HepG2 (cell line): Measurements from ENCODE around the gene PCBP4. TPM values are rescaled to one million over a fixed set of nuclear protein-coding genes. Genes with fewer than 3 reads are reported as not detected.

Experiments
- ATAC-seq: fragments of 200-7000 bp; cut with Tn5 transposase; 3 replicates; pipeline ENCODE4 v1.9.1; 2020; ENCODE audit warnings: mild to moderate bottlenecking, moderate library complexity
- BruUV-seq: library from RNA; stranded (reverse); fragments of 400-500 nt; replicated peaks from 2 replicates; lab custom pipeline; 2021; lab: Mats Ljungman, UMichigan
- CTCF ChIA-PET: fragments of 300-600 bp; formaldehyde crosslinking; extraction: SDS; loops from one replicate; lab custom pipeline; 2021; ENCODE audit warnings: low total read pairs, inconsistent platforms, low intra/inter-chr PET ratio; lab: Yijun Ruan, JAX
- POLR2A ChIA-PET: fragments of 350-600 bp; sonication (Branson Sonifier 250); formaldehyde crosslinking; loops from one replicate; lab custom pipeline; 2020; ENCODE audit warnings: antibody characterized with exemption, inconsistent platforms; lab: Yijun Ruan, JAX
- DNase-seq: peaks from one replicate; pipeline ENCODE4 v3.0.0-alpha.2; 2015; ENCODE audit warnings: low spot score
- FAIRE-seq: peaks from 3 replicates; lab custom pipeline; 2011; peaks lifted over from hg19 to GRCh38; lab: Jason Lieb, UNC
- H2AFZ ChIP-seq: one replicate; pipeline ENCODE4 v1.6.1; 2011; ENCODE audit warnings: low read length, inconsistent platforms
- H3K27ac ChIP-seq: fragments of 300-600 bp; 3 replicates; pipeline ENCODE4 v1.8.0; 2011; ENCODE audit warnings: mixed run types, mild to moderate bottlenecking, mixed read lengths, low read length, inconsistent platforms; ENCODE audit not compliant: insufficient read depth; ENCODE audit errors: extremely low read length
- H3K27me3 ChIP-seq, 2 experiments: fragments of 200-600 bp in 1 of 2; 2 replicates in 1 of 2; 3 replicates in 1 of 2; pipeline versions ENCODE4 v1.6.0 to v1.8.0; 2011; ENCODE audit warnings: low read length in 2 of 2, mild to moderate bottlenecking in 2 of 2, moderate library complexity in 2 of 2, inconsistent platforms in 1 of 2; ENCODE audit not compliant: insufficient read depth in 2 of 2, control insufficient read depth in 1 of 2
- H3K36me3 ChIP-seq, 2 experiments: fragments of 200-600 bp in 1 of 2; replicated peaks in 1 of 2; 2 replicates in 1 of 2; 3 replicates in 1 of 2; pipeline versions ENCODE4 v1.5.1 to v1.8.0; 2011; ENCODE audit warnings: low read length in 2 of 2, inconsistent platforms in 1 of 2; ENCODE audit not compliant: insufficient read depth in 2 of 2, control insufficient read depth in 1 of 2
- H3K4me1 ChIP-seq: 2 replicates; pipeline ENCODE4 v1.5.1; 2012; ENCODE audit warnings: low read length, inconsistent platforms; ENCODE audit not compliant: insufficient read depth
- H3K4me2 ChIP-seq: 2 replicates; pipeline ENCODE4 v1.6.0; 2011; ENCODE audit warnings: low read depth, low read length, inconsistent platforms
- H3K4me3 ChIP-seq, 3 experiments: fragments of 200-600 bp in 1 of 3; sonication (generic), shearing (Covaris generic) in 1 of 3; replicated peaks in 1 of 3; 2 replicates each; pipeline ENCODE4 v1.5.1; 2011 to 2016; ENCODE audit warnings: low read length in 3 of 3, inconsistent platforms in 2 of 3, low read depth in 2 of 3, mild to moderate bottlenecking in 2 of 3, control low read depth in 1 of 3, mixed read lengths in 1 of 3; ENCODE audit not compliant: insufficient read depth in 1 of 3
- H3K79me2 ChIP-seq: one replicate; pipeline ENCODE4 v1.6.1; 2011; ENCODE audit warnings: low read length, inconsistent platforms; ENCODE audit not compliant: insufficient read depth
- H3K9ac ChIP-seq: 2 replicates; pipeline ENCODE4 v1.6.0; 2011; ENCODE audit warnings: mild to moderate bottlenecking, low read depth, low read length, inconsistent platforms; ENCODE audit not compliant: insufficient read depth
- H3K9me3 ChIP-seq: 2 replicates; pipeline ENCODE4 v1.5.1; 2012; ENCODE audit warnings: mild to moderate bottlenecking, low read length
- H4K20me1 ChIP-seq: 2 replicates; pipeline ENCODE4 v1.6.0; 2011; ENCODE audit warnings: inconsistent platforms, mild to moderate bottlenecking, low read length, moderate library complexity; ENCODE audit not compliant: insufficient read depth
- MXI1 ChIP-seq: IDR thresholded peaks from 3 replicates; pipeline ENCODE4 v1.6.1; 2012; ENCODE audit warnings: low read depth, low read length, inconsistent platforms, borderline replicate concordance
- SAP130 ChIP-seq: IDR thresholded peaks from 2 replicates; pipeline ENCODE4 v1.6.1; 2016; ENCODE audit warnings: low read depth
- WGBS: methylation state at CpG from one replicate; pipeline ENCODE4 v1.1.6; 2017; ENCODE audit warnings: low lambda C conversion rate; 5-methylcytosine and 5-hydroxymethylcytosine counted together
- in situ Hi-C: cut with HindIII; loops from 2 replicates; pipeline ENCODE4 v1.10.0; 2017; ENCODE audit warnings: low pct_unique_long_range_greater_than_20kb; ENCODE audit not compliant: extremely low pct_ligation_motif_present
- intact Hi-C: fragments of 100-400 bp; cut with micrococcal nuclease; formaldehyde crosslinking; loops from one replicate; pipeline ENCODE4 v1.10.0; 2022; ENCODE audit not compliant: unreplicated experiment
- polyA plus RNA-seq, 8 experiments: library from polyadenylated mRNA; depleted of rRNA in 3 of 8; stranded (reverse) in 7 of 8; unstranded in 1 of 8; fragments of >200 nt; fragmentation: Illumina TruSeq in 4 of 8; extraction: Trizol in 4 of 8; gene quantifications; 2 replicates each; pipeline versions ENCODE4 v1.2.1 to v1.2.3, GENCODE V29; 2011 to 2016; ENCODE audit warnings: low read depth in 4 of 8, missing spikeins in 1 of 8, mixed read lengths in 1 of 8; ENCODE audit not compliant: insufficient read depth in 1 of 8
- total RNA-seq, 5 experiments: library from RNA; depleted of rRNA; stranded (reverse); fragments of >200 nt; fragmentation: Illumina TruSeq; extraction: Trizol; gene quantifications; 2 replicates each; pipeline ENCODE4 v1.2.3, GENCODE V29; 2016; ENCODE audit warnings: low read depth in 1 of 5
- TF ChIP-seq, protein P1 (sequence below): sonication (generic); formaldehyde crosslinking; conservative IDR thresholded peaks from 2 replicates; pipeline ENCODE4 v1.8.1; 2023; ENCODE audit warnings: missing genetic modification reagents
- TF ChIP-seq, protein P2 (sequence below): fragments of 450-650 bp; IDR thresholded peaks from 2 replicates; pipeline ENCODE4 v1.6.1; 2016
- TF ChIP-seq, protein P3 (sequence below): IDR thresholded peaks from 2 replicates; pipeline ENCODE4 v1.6.1; 2012; ENCODE audit warnings: inconsistent platforms

PCBP4 gene
- total and polyA plus RNA-seq, 2 of the 13 experiments (the other 11 are each of a cell fraction or from before 2014, with no cell fraction given), result 36.8 to 51.3 TPM

DNA sequence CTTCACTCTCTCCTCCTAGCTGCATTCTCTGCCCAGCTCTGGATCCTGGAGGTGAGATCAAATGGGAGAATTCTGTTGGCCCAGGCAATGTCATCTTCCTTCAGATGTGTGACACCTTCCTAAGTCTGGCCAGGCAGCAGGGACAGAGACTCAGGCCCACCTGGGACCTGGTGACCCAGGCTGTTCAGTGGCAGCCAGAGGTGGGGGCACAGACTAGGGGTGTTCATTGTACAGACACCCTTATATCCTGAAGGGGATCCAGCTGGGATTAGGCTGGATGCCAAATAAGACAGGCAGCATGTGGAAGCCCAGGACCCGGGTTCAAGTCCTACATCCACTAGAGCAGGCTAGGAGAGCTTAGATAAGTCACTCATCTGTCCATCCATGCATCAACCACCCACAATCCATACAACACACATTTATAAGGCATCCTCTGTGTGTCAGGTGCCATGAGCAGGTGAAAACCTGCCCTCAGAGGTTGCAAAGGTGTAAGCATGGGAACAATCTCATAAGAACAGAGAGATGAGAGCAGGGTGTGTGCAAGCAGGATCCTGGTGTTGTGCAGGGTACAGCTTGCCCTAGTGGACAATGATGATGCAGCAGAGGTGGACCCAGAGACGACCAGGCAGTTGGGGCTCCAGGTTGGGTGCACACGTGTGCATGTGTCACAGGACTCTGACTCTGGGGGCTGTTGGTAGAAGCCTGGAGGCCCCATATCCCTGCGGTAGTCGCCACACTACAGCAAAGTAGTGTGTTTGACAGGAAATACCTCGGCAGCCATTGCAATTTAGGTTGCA is 46.7 kb upstream of the PCBP4 start:
- no peak for DNase-seq
- ChIA-PET POLR2A (interaction anchor here (0.7 to 1.4 kb wide), 5 partner anchors 15 to 42 kb away, joined by 3 to 4 read pairs (median 3); partner anchors contain the start of gene DUSP7), CTCF (interaction anchor here (1.2 kb wide), 1 partner anchor 109 kb away, joined by 3 read pairs; no protein-coding TSS in a partner anchor)
- H3K4me1 ChIP-seq, result peaks cover 46% of the 10 kb centered on the region
- H4K20me1 ChIP-seq, result no peaks in the 10 kb centered on the region
- ATAC-seq, result peak; percentile 89
- 0% methylated on average over 1 of the region's 6 CpGs for WGBS
- no peak overlapping the region for H3K9ac ChIP-seq
- no TSS peak for BruUV-seq
- no peaks in the 10 kb centered on the region for H3K79me2 ChIP-seq
- TF ChIP-seq, protein P1, sequence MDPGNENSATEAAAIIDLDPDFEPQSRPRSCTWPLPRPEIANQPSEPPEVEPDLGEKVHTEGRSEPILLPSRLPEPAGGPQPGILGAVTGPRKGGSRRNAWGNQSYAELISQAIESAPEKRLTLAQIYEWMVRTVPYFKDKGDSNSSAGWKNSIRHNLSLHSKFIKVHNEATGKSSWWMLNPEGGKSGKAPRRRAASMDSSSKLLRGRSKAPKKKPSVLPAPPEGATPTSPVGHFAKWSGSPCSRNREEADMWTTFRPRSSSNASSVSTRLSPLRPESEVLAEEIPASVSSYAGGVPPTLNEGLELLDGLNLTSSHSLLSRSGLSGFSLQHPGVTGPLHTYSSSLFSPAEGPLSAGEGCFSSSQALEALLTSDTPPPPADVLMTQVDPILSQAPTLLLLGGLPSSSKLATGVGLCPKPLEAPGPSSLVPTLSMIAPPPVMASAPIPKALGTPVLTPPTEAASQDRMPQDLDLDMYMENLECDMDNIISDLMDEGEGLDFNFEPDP, result no peak
- TF ChIP-seq, protein P2, sequence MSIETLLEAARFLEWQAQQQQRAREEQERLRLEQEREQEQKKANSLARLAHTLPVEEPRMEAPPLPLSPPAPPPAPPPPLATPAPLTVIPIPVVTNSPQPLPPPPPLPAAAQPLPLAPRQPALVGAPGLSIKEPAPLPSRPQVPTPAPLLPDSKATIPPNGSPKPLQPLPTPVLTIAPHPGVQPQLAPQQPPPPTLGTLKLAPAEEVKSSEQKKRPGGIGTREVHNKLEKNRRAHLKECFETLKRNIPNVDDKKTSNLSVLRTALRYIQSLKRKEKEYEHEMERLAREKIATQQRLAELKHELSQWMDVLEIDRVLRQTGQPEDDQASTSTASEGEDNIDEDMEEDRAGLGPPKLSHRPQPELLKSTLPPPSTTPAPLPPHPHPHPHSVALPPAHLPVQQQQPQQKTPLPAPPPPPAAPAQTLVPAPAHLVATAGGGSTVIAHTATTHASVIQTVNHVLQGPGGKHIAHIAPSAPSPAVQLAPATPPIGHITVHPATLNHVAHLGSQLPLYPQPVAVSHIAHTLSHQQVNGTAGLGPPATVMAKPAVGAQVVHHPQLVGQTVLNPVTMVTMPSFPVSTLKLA, result 0 out of 2 replicates have a peak, but pooled peaks have one; percentile 23
- TF ChIP-seq, protein P3, sequence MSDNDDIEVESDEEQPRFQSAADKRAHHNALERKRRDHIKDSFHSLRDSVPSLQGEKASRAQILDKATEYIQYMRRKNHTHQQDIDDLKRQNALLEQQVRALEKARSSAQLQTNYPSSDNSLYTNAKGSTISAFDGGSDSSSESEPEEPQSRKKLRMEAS, result no peak
- TF ChIP-seq SAP130 (CRISPR knock-in tag), result peak; percentile 25; the same call in 1 of the 2 replicates
- 0 out of 3 replicates have a peak, but pooled peaks have one; percentile 38 for TF ChIP-seq MXI1
- intact Hi-C loops (no loop called here), in situ Hi-C loops (no loop called here)
- no peak overlapping the region for H2AFZ ChIP-seq
- FAIRE-seq, result peak; percentile 12
- peaks cover 4 to 34% of the 10 kb centered on the region in 2 experiments; a peak in 4 of 5 replicates for H3K27me3 ChIP-seq
- peak overlapping the region in 1 of 3 experiments; percentile 63; a peak in 2 of 6 replicates for H3K4me3 ChIP-seq
- no peaks in the 10 kb centered on the region for H3K9me3 ChIP-seq
- H3K4me2 ChIP-seq, result peak overlapping the region; percentile 77
- no peak overlapping the region for H3K27ac ChIP-seq
- H3K36me3 ChIP-seq, result no peaks in the 10 kb centered on the region
